Ovary (tissue), 9 donors: Measurements from ENCODE around the gene POC1B. TPM values are rescaled to one million over a fixed set of nuclear protein-coding genes. Genes with fewer than 3 reads are reported as not detected.

Experiments used
- DNase-seq, 5 donors: peaks; one replicate each; pipeline ENCODE4 v3.0.0-alpha.2; 2019 to 2020
- H3K27ac ChIP-seq, 2 donors: fragments of 200-600 bp; one replicate each; pipeline versions ENCODE4 v1.5.1 to v1.8.0; 2019 to 2022
- H3K27me3 ChIP-seq: fragments of 200-600 bp; one replicate; pipeline ENCODE4 v1.8.0; 2022
- H3K36me3 ChIP-seq: fragments of 200-600 bp; sonication (generic); one replicate; pipeline ENCODE4 v1.5.1; 2019
- H3K4me1 ChIP-seq: one replicate; pipeline ENCODE4 v1.8.1; 2013; ENCODE audit warnings: mild to moderate bottlenecking, moderate library complexity; ENCODE audit not compliant: insufficient read depth
- H3K4me3 ChIP-seq: fragments of 200-600 bp; sonication (generic); one replicate; pipeline ENCODE4 v1.5.1; 2017
- H3K9me3 ChIP-seq, 2 donors: fragments of 200-600 bp in 1 of 2; sonication (generic) in 1 of 2; one replicate each; pipeline versions ENCODE4 v1.5.1 to v1.8.1; 2013 to 2019; ENCODE audit warnings: mild to moderate bottlenecking in 1 of 2, moderate library complexity in 1 of 2
- EP300 ChIP-seq: sonication (generic); formaldehyde crosslinking; IDR thresholded peaks from one replicate; pipeline ENCODE4 v1.6.1; 2017; ENCODE audit warnings: antibody characterized with exemption
- POLR2A ChIP-seq: fragments of 450-650 bp; IDR thresholded peaks from one replicate; pipeline ENCODE4 v1.6.1; 2017; ENCODE audit warnings: antibody characterized with exemption, mild to moderate bottlenecking, moderate library complexity
- WGBS, 3 donors: extraction: QIAGEN DNeasy Blood & Tissue Kit in 1 of 3; methylation state at CpG; one replicate each; pipeline versions ENCODE4 v1.1.5 to v1.1.7; 2013 to 2017; 5-methylcytosine and 5-hydroxymethylcytosine counted together
- intact Hi-C, 4 donors: fragments of 100-400 bp; cut with DNase I; formaldehyde crosslinking; loops; one replicate each; pipeline versions ENCODE4 v1.11.0 to v1.15.1; 2022 to 2023
- polyA plus RNA-seq, 2 donors: library from polyadenylated mRNA; stranded (reverse); fragments of 200-250 nt in 1 of 2; fragments of 350-450 nt in 1 of 2; fragmentation: Illumina TruSeq in 1 of 2; extraction: RNeasy Lipid Tissue Mini Kit (QIAGEN cat#74804) in 1 of 2; gene quantifications; one replicate each; pipeline ENCODE4 v1.2.3, GENCODE V29; 2013 to 2014
- total RNA-seq, 7 donors: library from RNA; depleted of rRNA in 2 of 7; stranded (reverse); fragments of >200 nt in 2 of 7; fragmentation: NEBNext Ultra II Directional in 3 of 7; extraction: Animal tissue kit (Norgen Biotek cat#: 25700) in 3 of 7; gene quantifications; one replicate each; pipeline versions ENCODE4 v1.1.0 to v1.2.4, GENCODE V29; 2016 to 2023
- TF ChIP-seq, protein P1 (sequence below), 3 donors: fragments of 450-650 bp in 2 of 3; fragments of 200-600 bp in 1 of 3; IDR thresholded peaks; one replicate each; pipeline versions ENCODE4 v1.5.1 to v1.8.0; 2016 to 2022; ENCODE audit warnings: antibody characterized with exemption in 3 of 3, mild to moderate bottlenecking in 1 of 3
- donor health status: DM: no; HTN: no; CAD: no; lungs with moderate emphysema.
- donor health status: DM: no; HTN: no; CAD: no.
- donor health status: Bipolar disorder and iron deficiency.
- donor health status: DM: yes; HTN: yes; CAD: no.
- donor health status: DM: no; HTN: no; CAD: no.
- donor health status: DM: yes; HTN: yes; CAD: no.

Gene POC1B
- total and polyA plus RNA-seq, 9 donors = 8.5 to 29.2 (median 13.8) TPM

DNA sequence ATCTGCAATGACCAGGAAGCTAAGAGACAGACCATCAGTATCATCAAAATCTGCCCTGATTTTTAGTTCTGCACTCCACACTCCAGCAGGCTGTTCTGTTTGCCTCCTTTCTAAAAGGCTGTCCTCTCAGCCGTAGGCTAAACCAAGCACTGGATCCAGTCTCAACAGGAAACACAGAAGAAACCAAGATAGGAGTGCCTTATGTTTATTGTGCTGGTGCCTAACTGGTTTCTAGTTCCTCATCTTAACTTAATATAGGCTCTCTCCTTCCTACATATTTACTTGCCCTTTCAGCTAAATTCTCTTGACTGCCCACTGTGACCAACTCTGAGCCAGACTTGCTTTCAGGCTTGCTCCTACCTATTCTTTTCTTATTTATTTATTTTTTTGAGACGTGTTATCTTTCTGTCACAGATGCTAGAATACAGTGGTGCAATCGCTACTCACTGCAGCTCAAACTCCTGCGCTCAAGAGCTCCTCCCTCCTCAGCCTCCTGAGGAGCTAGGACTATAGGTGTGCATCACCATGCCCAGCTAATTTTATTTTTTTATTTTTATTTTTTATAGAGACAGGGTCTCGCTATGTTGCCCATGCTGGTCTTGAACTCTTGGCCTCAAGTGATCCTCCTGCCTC, 32.1 kb downstream of the POC1B start:
- intact Hi-C loops = no loop called here
- TF ChIP-seq EP300 (no peak), POLR2A (no peak)
- TF ChIP-seq, protein P1, sequence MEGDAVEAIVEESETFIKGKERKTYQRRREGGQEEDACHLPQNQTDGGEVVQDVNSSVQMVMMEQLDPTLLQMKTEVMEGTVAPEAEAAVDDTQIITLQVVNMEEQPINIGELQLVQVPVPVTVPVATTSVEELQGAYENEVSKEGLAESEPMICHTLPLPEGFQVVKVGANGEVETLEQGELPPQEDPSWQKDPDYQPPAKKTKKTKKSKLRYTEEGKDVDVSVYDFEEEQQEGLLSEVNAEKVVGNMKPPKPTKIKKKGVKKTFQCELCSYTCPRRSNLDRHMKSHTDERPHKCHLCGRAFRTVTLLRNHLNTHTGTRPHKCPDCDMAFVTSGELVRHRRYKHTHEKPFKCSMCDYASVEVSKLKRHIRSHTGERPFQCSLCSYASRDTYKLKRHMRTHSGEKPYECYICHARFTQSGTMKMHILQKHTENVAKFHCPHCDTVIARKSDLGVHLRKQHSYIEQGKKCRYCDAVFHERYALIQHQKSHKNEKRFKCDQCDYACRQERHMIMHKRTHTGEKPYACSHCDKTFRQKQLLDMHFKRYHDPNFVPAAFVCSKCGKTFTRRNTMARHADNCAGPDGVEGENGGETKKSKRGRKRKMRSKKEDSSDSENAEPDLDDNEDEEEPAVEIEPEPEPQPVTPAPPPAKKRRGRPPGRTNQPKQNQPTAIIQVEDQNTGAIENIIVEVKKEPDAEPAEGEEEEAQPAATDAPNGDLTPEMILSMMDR (IDR thresholded peaks at IDR 0.05) = no peak
- Histone ChIP-seq H3K4me3 (no peak overlapping the region), H3K4me1 (no peaks in the 10 kb centered on the region), H3K36me3 (no peaks in the 10 kb centered on the region), H3K27ac (no peak overlapping the region), H3K9me3 (no peaks in the 10 kb centered on the region), H3K27me3 (no peaks in the 10 kb centered on the region)
- 91 to 97% (median 93%) methylated on average over 5 of the region's 5 CpGs for whole genome bisulfite sequencing, 3 donors
- no peak for DNase-seq

DNA sequence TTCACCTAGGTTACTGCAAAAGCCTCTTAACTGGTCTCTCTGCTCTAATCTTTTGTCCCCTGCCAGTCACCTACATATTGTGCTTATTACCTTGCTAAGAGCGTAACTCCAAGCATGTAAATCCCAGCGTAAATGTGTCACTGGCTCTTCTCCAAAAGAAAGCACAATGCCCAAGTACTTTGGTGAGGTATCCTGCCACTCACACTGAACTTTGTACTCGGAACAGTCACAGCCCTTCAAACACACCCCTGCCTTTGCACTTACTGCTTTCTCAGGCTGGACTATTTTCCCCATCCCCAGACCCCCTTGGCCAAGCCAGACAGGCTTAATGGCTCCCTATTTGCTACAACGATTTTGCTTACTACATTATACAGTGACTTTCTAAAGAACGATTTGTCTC, 33.0 kb downstream of the POC1B start:
- TF ChIP-seq POLR2A (no peak), EP300 (no peak)
- TF ChIP-seq, protein P1 (IDR thresholded peaks at IDR 0.05) = no peak
- no peak for DNase-seq
- no peaks in the 10 kb centered on the region for H3K9me3 ChIP-seq
- no peaks in the 10 kb centered on the region for H3K27me3 ChIP-seq
- 72 to 87% (median 82%) methylated on average over 5 of the region's 5 CpGs for WGBS, 3 donors
- no peak overlapping the region for H3K4me3 ChIP-seq
- intact Hi-C loops = no loop called here
- no peaks in the 10 kb centered on the region for H3K4me1 ChIP-seq
- no peak overlapping the region for H3K27ac ChIP-seq
- no peaks in the 10 kb centered on the region for H3K36me3 ChIP-seq

DNA sequence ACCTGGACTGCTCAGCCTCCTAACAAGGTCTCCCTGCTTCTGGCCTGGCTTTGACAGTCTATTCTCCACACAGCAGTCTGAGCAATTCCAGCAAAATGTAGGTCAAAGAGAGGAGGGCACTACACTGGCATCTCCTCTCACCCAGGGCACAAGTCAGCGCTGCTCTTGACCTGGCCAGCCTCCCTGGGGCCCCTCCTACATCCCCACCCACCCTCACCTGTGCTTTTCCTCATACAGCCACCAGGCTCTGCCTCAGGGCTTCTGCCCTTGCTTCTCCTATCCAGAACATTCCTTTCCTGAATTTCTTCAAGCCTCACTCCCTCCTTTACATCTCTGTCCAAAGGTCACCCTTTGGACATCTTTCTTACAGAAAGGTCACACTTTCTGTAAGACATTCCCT, 34.9 kb downstream of the POC1B start:
- H3K36me3 ChIP-seq = no peaks in the 10 kb centered on the region
- 88 to 94% (median 91%) methylated on average over 1 of the region's 1 CpG for WGBS, 3 donors

DNA sequence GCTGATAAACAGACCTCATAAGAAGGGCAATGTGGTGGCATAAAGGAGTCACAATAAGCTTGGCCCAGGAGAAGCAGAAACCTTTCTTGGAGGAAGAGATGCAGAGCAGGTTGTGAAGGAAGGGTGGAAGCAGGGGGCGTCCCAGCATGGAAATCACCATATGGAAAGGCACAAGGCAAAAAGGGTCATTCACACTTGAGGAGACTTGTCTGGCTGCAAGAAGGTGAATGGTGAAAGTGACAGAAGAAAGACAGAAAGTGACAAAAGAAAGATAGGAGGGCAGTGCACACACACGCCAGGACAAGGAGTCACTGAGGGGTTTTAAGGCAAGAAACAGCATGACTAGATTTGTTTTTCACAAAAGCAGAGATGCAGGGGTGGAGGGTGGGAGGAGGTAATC, 39.6 kb downstream of the POC1B start:
- no peaks in the 10 kb centered on the region for H3K36me3 ChIP-seq
- H3K27me3 ChIP-seq = no peaks in the 10 kb centered on the region
- H3K27ac ChIP-seq = no peak overlapping the region
- DNase-seq = no peak
- intact Hi-C loops = no loop called here
- no peaks in the 10 kb centered on the region for H3K9me3 ChIP-seq
- TF ChIP-seq, protein P1 (IDR thresholded peaks at IDR 0.05) = no peak
- TF ChIP-seq EP300 (no peak), POLR2A (no peak)
- no peaks in the 10 kb centered on the region for H3K4me1 ChIP-seq
- H3K4me3 ChIP-seq = no peak overlapping the region
- 93 to 96% (median 95%) methylated on average over 2 of the region's 2 CpGs for WGBS, 3 donors

More for the DNA sequence above, 34.9 kb downstream of the POC1B start:
- intact Hi-C loops = no loop called here
- DNase-seq = no peak
- H3K27me3 ChIP-seq = no peaks in the 10 kb centered on the region
- no peak for TF ChIP-seq EP300
- TF ChIP-seq, protein P1 (IDR thresholded peaks at IDR 0.05) = no peak
- TF ChIP-seq POLR2A = no peak
- H3K27ac ChIP-seq = no peak overlapping the region
- no peak overlapping the region for H3K4me3 ChIP-seq
- H3K9me3 ChIP-seq = no peaks in the 10 kb centered on the region
- H3K4me1 ChIP-seq = no peaks in the 10 kb centered on the region
